Right kidney (tissue), 1 donor: Measurements from ENCODE around the gene LACRT.

ENCODE experiments used
- DNase-seq: peaks from one replicate; pipeline ENCODE4 v3.0.0-alpha.2; 2016

LACRT gene

GRCh38 chr12:54601841-54602240, 32.9 kb downstream of the LACRT start:
- no peak for DNase-seq

GRCh38 chr12:54598970-54599369, 35.7 kb downstream of the LACRT start:
- DNase-seq: no peak

- peak; percentile 63 for DNase-seq
These were observed 38.2 kb downstream of the LACRT start for GRCh38 chr12:54596526-54596946.

GRCh38 chr12:54595471-54595870, 39.2 kb downstream of the LACRT start:
- no peak for DNase-seq

- no peak for DNase-seq
These were observed 41.0 kb downstream of the LACRT start for GRCh38 chr12:54593725-54594124.

- DNase-seq: no peak
These were observed 41.6 kb downstream of the LACRT start for GRCh38 chr12:54593135-54593534.

GRCh38 chr12:54592316-54592715, 42.4 kb downstream of the LACRT start:
- no peak for DNase-seq

GRCh38 chr12:54590978-54591591, 43.6 kb downstream of the LACRT start:
- DNase-seq: no peak

- DNase-seq: no peak
These were observed 44.7 kb downstream of the LACRT start for GRCh38 chr12:54589964-54590363.

GRCh38 chr12:54588890-54589267, 45.8 kb downstream of the LACRT start:
- DNase-seq: no peak

GRCh38 chr12:54588110-54588889, 46.4 kb downstream of the LACRT start, which contains the start of gene PPP1R1A:
PPP1R1A (minus strand) TSS chr12:54588659; CDS start chr12:54588488, 171 bp downstream.
- DNase-seq: peak; percentile 58

- no peak for DNase-seq
These were observed 47.3 kb downstream of the LACRT start for GRCh38 chr12:54587315-54587873.

- no peak for DNase-seq
These were observed 48.1 kb downstream of the LACRT start for GRCh38 chr12:54586620-54587019.

- no peak for DNase-seq
These were observed 49.5 kb downstream of the LACRT start for GRCh38 chr12:54585243-54585642.

GRCh38 chr12:54584128-54584527, 50.6 kb downstream of the LACRT start:
- no peak for DNase-seq

GRCh38 chr12:54583726-54584125, 51.0 kb downstream of the LACRT start:
- no peak for DNase-seq

GRCh38 chr12:54581412-54581811, 53.3 kb downstream of the LACRT start:
- no peak for DNase-seq
